IgD-negative memory B cell (primary cell): Measurements from ENCODE around the gene CFAP299. TPM values are rescaled to one million over a fixed set of nuclear protein-coding genes. Genes with fewer than 3 reads are reported as not detected.
A peak's percentile ranks its signal among the peaks of the same experiment; 100 is the strongest.
"Not testable (repeated sequence)": the region's sequence is repeated elsewhere in the genome, so short reads cannot be mapped to it uniquely, and the experiment has no call there.

Experiments
- H3K27ac Mint-ChIP-seq, 3 donors: one replicate each; pipeline ENCODE4 v1.8.0; 2020 to 2022; ENCODE audit warnings: mild to moderate bottlenecking in 3 of 3, mixed read lengths in 3 of 3, moderate library complexity in 1 of 3
- H3K27me3 Mint-ChIP-seq: one replicate; pipeline ENCODE4 v1.8.0; 2021; ENCODE audit warnings: mixed read lengths
- H3K36me3 Mint-ChIP-seq: one replicate; pipeline ENCODE4 v1.8.0; 2020; ENCODE audit warnings: mild to moderate bottlenecking, mixed read lengths
- H3K4me1 Mint-ChIP-seq, 3 donors: one replicate each; pipeline ENCODE4 v1.8.0; 2020 to 2022; ENCODE audit warnings: mixed read lengths in 3 of 3, mild to moderate bottlenecking in 1 of 3
- H3K4me3 Mint-ChIP-seq, 4 donors: one replicate each; pipeline ENCODE4 v1.8.0; 2020 to 2022; ENCODE audit warnings: mild to moderate bottlenecking in 4 of 4, mixed read lengths in 4 of 4, moderate library complexity in 3 of 4
- H3K9me3 Mint-ChIP-seq, 3 donors: one replicate each; pipeline ENCODE4 v1.8.0; 2020 to 2021; ENCODE audit warnings: mixed read lengths in 3 of 3, mild to moderate bottlenecking in 1 of 3
- polyA plus RNA-seq: library from polyadenylated mRNA; unstranded; fragments of 300-500 nt; fragmentation: Illumina TruSeq; gene quantifications from one replicate; pipeline ENCODE4 v1.2.3, GENCODE V29; 2021

CFAP299 gene
- polyA plus RNA-seq, 1 donor from 2014 or later: not detected

DNA sequence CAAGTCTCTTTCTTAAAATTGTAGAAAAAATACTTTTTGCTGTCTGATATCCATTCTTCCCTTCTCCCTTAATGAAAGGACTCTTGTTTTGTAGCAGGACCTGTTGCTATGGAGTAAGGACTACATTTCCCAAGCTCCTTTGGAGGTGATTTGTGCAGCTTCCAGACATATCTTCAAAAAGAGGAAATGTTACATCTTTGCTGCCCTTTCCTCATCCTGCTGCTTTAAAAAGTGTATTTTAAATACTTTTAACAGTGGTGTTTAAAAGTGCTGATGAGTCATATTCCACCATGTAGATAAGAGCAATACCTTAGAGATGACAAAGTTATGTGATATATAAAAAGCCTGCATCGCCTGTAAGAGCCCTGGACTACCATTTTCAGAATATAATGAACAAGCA, 98.7 kb downstream of the CFAP299 start:
- H3K9me3 Mint-ChIP-seq: peaks cover 0 to 2% (median 0%) of the 10 kb centered on the region in 3 donors
- no peak overlapping the region for H3K4me3 Mint-ChIP-seq
- peaks cover 1% of the 10 kb centered on the region for H3K27me3 Mint-ChIP-seq
- H3K4me1 Mint-ChIP-seq: no peaks in the 10 kb centered on the region
- H3K27ac Mint-ChIP-seq: no peak overlapping the region
- H3K36me3 Mint-ChIP-seq: peaks cover 2% of the 10 kb centered on the region

- peaks cover 2% of the 10 kb centered on the region for H3K36me3 Mint-ChIP-seq
- H3K4me1 Mint-ChIP-seq: no peaks in the 10 kb centered on the region
- H3K9me3 Mint-ChIP-seq: peaks cover 0 to 11% (median 3%) of the 10 kb centered on the region in 3 donors
- H3K27me3 Mint-ChIP-seq: no peaks in the 10 kb centered on the region
- H3K4me3 Mint-ChIP-seq: no peak overlapping the region
- no peak overlapping the region for H3K27ac Mint-ChIP-seq
Measured at GRCh38 chr4:80438016-80438415, 102.5 kb downstream of the CFAP299 start.

DNA sequence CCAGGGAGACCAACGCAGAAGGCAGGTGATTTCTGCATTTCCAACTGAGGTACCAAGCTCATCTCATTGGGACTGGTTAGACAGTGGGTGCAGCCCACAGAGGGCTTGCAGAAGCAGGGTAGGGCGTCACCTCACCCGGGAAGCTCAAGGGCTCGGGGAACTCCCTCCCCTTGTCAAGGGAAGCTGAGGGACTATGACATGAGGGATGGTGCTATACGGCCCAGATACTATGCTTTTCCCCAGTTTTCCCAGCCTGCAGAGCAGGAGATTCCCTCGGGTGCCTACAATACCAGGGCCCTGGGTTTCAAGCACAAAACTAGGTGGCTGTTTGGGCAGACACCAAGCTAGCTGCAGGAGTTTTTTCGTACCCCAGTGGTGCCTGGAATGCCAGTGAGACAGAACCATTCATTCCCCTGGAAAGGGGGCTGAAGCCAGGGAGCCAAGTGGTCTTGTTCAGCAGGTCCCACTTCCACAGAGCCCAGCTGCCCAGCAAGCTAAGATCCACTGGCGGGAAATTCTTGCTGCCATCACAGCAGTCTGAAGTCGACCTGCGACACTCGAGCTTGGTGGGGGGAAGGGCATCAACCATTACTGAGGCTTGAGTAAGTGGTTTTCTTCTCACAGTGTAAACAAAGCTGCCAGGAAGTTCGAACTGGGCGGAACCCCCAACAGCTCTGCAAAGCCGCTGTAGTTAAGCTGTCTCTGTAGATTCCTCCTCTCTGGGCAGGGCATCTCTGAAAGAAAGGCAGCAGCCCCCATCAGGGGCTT, 103.9 kb downstream of the CFAP299 start:
- not testable (repeated sequence) for H3K27ac Mint-ChIP-seq, H3K36me3 Mint-ChIP-seq, H3K4me1 Mint-ChIP-seq, H3K27me3 Mint-ChIP-seq
- Mint-ChIP-seq H3K4me3 (peak overlapping the region in 1 of 4 donors; percentile 15), H3K9me3 (peaks cover 0 to 13% (median 3%) of the 10 kb centered on the region in 3 donors)

DNA sequence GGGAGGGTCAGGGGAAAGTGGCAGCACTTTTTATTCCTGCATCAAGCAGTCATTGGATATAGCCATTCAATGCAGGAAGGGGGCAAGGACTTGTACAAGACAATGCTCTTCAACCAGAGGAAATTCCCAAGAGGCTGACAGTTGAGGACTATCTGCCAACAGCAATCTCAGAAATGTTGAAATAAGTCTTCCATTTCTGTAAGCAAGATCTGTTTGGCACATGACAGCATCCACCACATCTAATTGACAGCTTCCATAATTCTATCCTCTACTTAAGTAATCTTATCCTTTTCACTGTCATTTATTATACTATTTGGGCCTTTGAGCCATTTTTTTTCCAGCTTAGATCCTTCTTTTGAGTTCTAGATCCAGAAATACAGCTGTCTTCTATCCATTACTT, 110.7 kb downstream of the CFAP299 start:
- Mint-ChIP-seq H3K36me3 (peaks cover 2% of the 10 kb centered on the region), H3K27ac (no peak overlapping the region), H3K4me1 (no peaks in the 10 kb centered on the region), H3K4me3 (no peak overlapping the region), H3K27me3 (no peaks in the 10 kb centered on the region), H3K9me3 (peaks cover 1 to 17% (median 6%) of the 10 kb centered on the region in 3 donors)

DNA sequence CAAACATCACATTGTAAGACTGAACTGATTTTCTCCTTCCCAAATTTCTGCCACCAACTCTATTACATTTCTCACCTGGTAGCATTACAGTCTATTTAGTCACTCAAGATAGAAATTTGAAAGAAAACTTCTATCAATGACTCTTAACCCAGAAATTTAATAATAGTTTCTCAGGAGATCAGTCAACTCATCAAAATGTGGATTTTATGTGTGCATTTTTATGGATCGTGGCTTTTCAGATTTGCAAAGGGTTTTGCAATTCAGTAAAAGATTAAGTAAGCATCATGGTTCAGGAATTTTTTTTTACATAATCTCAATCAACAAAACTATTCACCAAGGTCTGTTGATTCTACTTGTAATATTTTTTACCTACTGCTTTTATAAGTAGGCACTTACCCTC, 111.1 kb downstream of the CFAP299 start:
- H3K4me1 Mint-ChIP-seq: no peaks in the 10 kb centered on the region
- peaks cover 2% of the 10 kb centered on the region for H3K36me3 Mint-ChIP-seq
- H3K27ac Mint-ChIP-seq: no peak overlapping the region
- H3K9me3 Mint-ChIP-seq: peaks cover 1 to 16% (median 3%) of the 10 kb centered on the region in 3 donors
- no peaks in the 10 kb centered on the region for H3K27me3 Mint-ChIP-seq
- no peak overlapping the region for H3K4me3 Mint-ChIP-seq

- H3K36me3 Mint-ChIP-seq: peaks cover 2% of the 10 kb centered on the region
- peaks cover 1 to 14% (median 3%) of the 10 kb centered on the region in 3 donors for H3K9me3 Mint-ChIP-seq
- H3K27ac Mint-ChIP-seq: no peak overlapping the region
- H3K27me3 Mint-ChIP-seq: no peaks in the 10 kb centered on the region
- no peaks in the 10 kb centered on the region for H3K4me1 Mint-ChIP-seq
- no peak overlapping the region for H3K4me3 Mint-ChIP-seq
Measured at GRCh38 chr4:80447493-80447892, 112.0 kb downstream of the CFAP299 start.

DNA sequence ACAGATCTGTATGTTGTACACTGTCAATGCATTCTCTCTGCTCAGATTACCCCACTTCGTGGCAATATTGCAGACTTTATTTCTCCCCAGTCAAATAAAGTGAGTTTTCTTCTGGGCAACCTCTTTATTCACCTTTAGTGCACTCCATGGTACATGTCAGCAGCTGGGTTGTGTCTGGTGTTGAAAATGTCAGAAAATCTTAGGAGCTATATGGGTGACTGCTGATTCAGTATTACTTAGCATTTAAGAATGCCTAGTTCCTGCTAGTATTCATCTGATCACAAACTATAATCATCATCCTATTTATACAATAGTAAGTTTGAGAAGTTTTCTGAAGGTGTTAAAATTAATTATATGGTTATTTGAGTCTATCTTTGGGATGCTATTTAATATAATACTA, 112.5 kb downstream of the CFAP299 start:
- Mint-ChIP-seq H3K4me1 (no peaks in the 10 kb centered on the region), H3K9me3 (peaks cover 1 to 8% (median 3%) of the 10 kb centered on the region in 3 donors), H3K27ac (no peak overlapping the region), H3K4me3 (no peak overlapping the region), H3K36me3 (peaks cover 2% of the 10 kb centered on the region), H3K27me3 (no peaks in the 10 kb centered on the region)

DNA sequence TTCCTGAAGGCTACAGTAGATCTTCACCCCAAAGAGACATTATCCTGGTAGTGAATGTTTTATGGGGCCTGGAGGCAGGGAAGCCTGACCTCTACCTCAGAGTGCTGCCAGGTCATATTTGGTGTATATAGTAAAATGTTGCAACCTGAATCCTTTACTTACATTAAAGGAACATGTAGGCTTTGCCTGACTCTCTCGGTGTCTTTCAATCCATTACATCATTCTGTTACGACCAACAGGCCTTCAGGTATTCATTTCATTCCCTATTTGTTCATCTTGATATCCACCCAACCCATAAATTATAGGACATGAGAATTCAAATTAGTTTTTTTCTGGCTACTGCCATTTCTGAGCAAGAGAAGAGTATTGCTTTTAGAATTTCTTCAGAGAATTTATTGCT, 116.5 kb downstream of the CFAP299 start:
- no peak overlapping the region for H3K4me3 Mint-ChIP-seq
- no peaks in the 10 kb centered on the region for H3K36me3 Mint-ChIP-seq
- no peak overlapping the region for H3K27ac Mint-ChIP-seq
- peaks cover 0 to 3% (median 0%) of the 10 kb centered on the region in 3 donors for H3K9me3 Mint-ChIP-seq
- H3K27me3 Mint-ChIP-seq: no peaks in the 10 kb centered on the region
- no peaks in the 10 kb centered on the region for H3K4me1 Mint-ChIP-seq

DNA sequence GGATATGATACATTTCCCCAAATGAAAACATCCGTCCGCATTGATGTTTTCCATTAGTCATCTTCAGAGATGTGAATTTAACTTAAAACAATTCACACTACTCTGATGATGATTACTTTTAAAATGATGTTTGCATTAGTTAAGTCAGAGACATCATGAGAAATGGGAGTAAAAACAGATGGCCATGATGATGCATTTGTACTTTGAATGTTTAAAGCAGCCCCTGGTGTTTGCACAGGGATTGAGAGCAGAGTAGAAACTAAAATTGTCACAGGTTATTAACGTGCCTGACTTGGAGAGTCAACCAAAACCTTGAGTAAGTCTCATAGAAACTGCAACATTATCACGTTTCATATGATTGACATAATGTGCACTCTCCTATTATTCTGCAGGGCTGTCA, 117.2 kb downstream of the CFAP299 start:
- H3K36me3 Mint-ChIP-seq: no peaks in the 10 kb centered on the region
- peaks cover 0 to 3% (median 0%) of the 10 kb centered on the region in 3 donors for H3K9me3 Mint-ChIP-seq
- no peak overlapping the region for H3K27ac Mint-ChIP-seq
- no peaks in the 10 kb centered on the region for H3K4me1 Mint-ChIP-seq
- H3K4me3 Mint-ChIP-seq: no peak overlapping the region
- no peaks in the 10 kb centered on the region for H3K27me3 Mint-ChIP-seq

DNA sequence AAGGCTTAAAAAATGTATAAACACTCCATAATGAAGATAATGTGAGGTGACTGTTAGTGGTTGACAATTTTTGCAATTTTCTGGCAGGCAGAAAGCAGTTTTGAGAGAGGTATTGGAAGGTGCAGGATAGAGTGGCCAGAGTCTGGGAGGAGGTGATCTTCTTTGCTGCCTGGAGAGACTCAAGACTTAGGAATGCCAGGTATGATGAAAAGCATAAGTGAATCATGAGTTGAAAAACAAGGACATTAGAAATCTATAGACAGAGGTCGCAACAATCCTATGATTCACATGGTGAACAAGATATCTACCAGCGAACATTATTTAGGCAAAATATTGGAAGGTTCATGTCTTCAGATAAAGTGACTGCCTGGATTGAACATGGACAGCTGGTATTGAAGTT, 118.5 kb downstream of the CFAP299 start:
- Mint-ChIP-seq H3K27ac (no peak overlapping the region), H3K27me3 (no peaks in the 10 kb centered on the region), H3K9me3 (peaks cover 0 to 3% (median 0%) of the 10 kb centered on the region in 3 donors), H3K4me3 (no peak overlapping the region), H3K4me1 (no peaks in the 10 kb centered on the region), H3K36me3 (no peaks in the 10 kb centered on the region)

DNA sequence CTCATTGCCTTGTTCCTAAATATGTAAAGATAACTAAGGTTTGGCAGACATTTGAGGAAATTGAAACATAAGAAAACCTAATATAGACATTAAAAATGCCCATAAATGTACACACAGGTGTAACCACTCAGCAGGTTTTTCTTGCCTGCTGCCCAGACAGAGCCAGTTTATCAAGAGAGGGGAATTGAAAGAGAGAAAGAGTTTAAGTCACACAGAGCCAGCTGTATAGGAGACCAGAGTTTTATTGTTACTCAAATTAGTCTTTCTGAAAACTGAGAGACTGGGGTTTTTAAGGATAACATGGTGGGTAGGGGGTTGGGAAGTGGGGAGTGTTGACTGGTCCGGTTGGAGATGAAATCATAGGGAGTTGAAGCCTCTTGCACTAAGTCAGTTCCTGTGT, 119.0 kb downstream of the CFAP299 start:
- Mint-ChIP-seq H3K9me3 (peaks cover 0 to 3% (median 0%) of the 10 kb centered on the region in 3 donors), H3K4me3 (no peak overlapping the region), H3K36me3 (no peaks in the 10 kb centered on the region), H3K27ac (no peak overlapping the region), H3K4me1 (no peaks in the 10 kb centered on the region), H3K27me3 (no peaks in the 10 kb centered on the region)

GRCh38 chr4:80459918-80460473, 124.5 kb downstream of the CFAP299 start:
- H3K27me3 Mint-ChIP-seq: no peaks in the 10 kb centered on the region
- H3K4me1 Mint-ChIP-seq: peaks cover 4 to 12% (median 8%) of the 10 kb centered on the region in 3 donors
- no peak overlapping the region for H3K4me3 Mint-ChIP-seq
- no peaks in the 10 kb centered on the region for H3K9me3 Mint-ChIP-seq
- H3K27ac Mint-ChIP-seq: no peak overlapping the region
- no peaks in the 10 kb centered on the region for H3K36me3 Mint-ChIP-seq

DNA sequence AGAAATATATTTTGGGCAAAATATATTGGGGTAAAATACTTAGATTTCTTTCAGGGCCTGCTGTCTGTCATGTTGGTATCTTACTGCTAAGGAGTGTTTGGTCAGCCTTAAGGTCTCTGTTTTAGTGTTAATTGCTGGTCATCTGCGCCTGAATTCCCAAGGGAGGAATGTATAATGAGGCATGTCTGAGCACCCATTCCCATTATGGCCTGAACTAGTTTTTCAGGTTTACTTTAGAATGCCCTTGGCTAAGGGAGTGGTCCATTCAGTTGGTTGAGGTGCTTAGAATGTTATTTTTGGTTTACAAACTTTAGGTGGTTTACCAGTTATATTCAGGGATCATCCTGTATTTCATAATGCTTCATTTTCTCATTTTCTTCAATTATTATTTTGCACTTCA, 125.9 kb downstream of the CFAP299 start:
- Mint-ChIP-seq H3K4me3 (no peak overlapping the region), H3K27ac (no peak overlapping the region), H3K9me3 (no peaks in the 10 kb centered on the region), H3K4me1 (peaks cover 4 to 12% (median 8%) of the 10 kb centered on the region in 3 donors), H3K36me3 (no peaks in the 10 kb centered on the region), H3K27me3 (no peaks in the 10 kb centered on the region)

DNA sequence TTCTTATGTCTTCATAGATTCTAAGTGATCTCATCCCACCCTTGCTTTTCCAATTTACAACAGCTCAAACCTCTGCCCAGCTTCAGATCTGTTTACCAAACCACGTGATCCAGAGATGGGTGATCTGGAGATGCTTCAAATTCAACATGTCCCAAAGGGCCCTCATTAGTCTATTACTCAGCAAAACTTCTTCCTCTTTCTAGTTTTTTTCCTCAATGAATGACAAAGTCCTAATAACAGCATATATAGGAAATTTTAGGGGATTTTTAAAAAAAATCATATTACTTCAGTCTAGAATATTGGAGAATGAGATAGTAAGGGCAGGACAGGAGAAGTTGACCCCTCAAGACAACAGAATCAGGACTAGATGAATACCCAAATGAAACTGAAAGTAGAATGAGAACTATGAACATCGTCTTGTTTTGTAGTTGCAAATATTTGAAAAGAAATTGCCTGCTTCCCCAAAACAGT, 127.1 kb downstream of the CFAP299 start:
- no peaks in the 10 kb centered on the region for H3K27me3 Mint-ChIP-seq
- peaks cover 4 to 19% (median 8%) of the 10 kb centered on the region in 3 donors for H3K4me1 Mint-ChIP-seq
- peak overlapping the region in 1 of 3 donors; percentile 16 for H3K27ac Mint-ChIP-seq
- H3K9me3 Mint-ChIP-seq: no peaks in the 10 kb centered on the region
- H3K4me3 Mint-ChIP-seq: peak overlapping the region in 2 of 4 donors; percentile 38 to 82
- no peaks in the 10 kb centered on the region for H3K36me3 Mint-ChIP-seq

DNA sequence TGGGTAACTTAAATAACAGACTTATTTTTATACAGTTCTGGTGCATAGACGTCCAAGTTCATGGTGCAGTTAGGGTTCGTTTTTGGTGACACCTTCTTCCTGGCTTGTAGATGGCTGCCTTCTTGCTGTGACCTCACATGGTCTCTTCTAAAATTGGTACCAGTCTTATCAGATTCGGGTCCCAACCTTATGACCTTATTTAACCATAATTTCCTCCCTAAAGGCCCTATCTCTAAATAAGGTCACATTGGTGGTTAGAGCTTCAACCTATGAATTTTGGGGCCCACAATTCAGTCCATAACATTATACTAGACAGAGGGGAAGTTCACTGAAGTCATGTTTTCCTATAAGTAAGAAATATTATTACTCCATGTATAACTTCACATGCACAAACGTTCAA, 128.0 kb downstream of the CFAP299 start:
- Mint-ChIP-seq H3K9me3 (no peaks in the 10 kb centered on the region), H3K27me3 (no peaks in the 10 kb centered on the region), H3K36me3 (no peaks in the 10 kb centered on the region), H3K4me1 (peaks cover 4 to 20% (median 8%) of the 10 kb centered on the region in 3 donors), H3K27ac (no peak overlapping the region), H3K4me3 (peak overlapping the region in 1 of 4 donors; percentile 5)

GRCh38 chr4:80465238-80465637, 129.7 kb downstream of the CFAP299 start:
- peaks cover 4 to 20% (median 11%) of the 10 kb centered on the region in 3 donors for H3K4me1 Mint-ChIP-seq
- no peak overlapping the region for H3K4me3 Mint-ChIP-seq
- no peak overlapping the region for H3K27ac Mint-ChIP-seq
- no peaks in the 10 kb centered on the region for H3K36me3 Mint-ChIP-seq
- H3K27me3 Mint-ChIP-seq: no peaks in the 10 kb centered on the region
- H3K9me3 Mint-ChIP-seq: no peaks in the 10 kb centered on the region
